GM19099 (cell line): ENCODE results near the gene SPATA31D4.
"Not testable (repeated sequence)": the region's sequence is repeated elsewhere in the genome, so short reads cannot be mapped to it uniquely, and the experiment has no call there.

Experiments used
- POLR2A ChIP-seq: IDR thresholded peaks from 3 replicates; pipeline ENCODE4 v1.6.1; 2011; ENCODE audit warnings: low read depth; ENCODE audit not compliant: insufficient read length; ENCODE audit errors: extremely low read depth

The SPATA31D4 gene

DNA sequence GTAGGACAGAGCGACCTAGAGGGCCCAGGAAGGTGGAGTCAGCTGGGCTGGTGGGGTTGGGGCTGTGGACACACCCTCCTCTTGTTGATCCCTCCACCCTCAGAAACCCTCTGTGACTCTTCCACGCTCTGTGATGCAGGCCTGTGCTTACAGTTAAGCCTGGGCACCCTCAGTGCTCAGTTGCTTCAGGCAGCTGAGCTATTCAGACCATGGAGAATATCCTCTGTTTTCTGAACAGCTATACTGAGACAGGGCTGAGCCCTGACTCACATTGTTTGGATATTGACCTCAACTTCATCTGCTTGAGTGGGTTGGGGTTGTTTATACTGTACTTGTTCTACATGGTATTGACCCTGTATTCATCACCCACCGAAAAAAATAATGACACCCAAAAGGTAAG, at the start of gene SPATA31D4:
Gene SPATA31D4 (plus strand): TSS at position 124 of the 400 bp plus-strand sequence. CDS start 86 bp downstream, at position 210.
- not testable (repeated sequence) for TF ChIP-seq POLR2A

- TF ChIP-seq POLR2A = no peak
Observed at GRCh38 chr9:81878530-81878929, 49.7 kb upstream of the SPATA31D4 start.

DNA sequence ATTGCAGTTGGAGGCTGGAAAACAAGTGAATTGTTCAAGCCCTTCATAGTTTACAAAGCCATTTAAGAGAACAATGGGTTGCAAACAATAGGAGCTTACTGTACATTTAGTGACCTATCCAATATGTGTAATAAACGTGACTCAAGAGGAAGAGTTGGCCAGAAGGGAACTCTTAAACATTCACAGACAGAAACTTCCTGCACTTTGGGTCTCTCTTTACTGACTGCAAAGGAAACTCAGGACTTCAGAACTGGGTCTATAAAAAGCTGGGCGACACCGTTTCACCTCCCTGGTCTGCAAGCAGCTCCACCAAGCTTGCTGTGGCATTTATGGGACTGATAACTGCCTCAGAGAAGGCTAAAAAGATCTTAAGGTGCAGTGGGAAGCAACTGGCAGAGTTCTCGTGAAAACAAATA, 48.7 kb upstream of the SPATA31D4 start:
- TF ChIP-seq POLR2A = no peak

GRCh38 chr9:81885602-81886001, 42.6 kb upstream of the SPATA31D4 start:
- no peak for TF ChIP-seq POLR2A

- TF ChIP-seq POLR2A = no peak
Observed at GRCh38 chr9:81886665-81887064, 41.6 kb upstream of the SPATA31D4 start.

- TF ChIP-seq POLR2A = no peak
Observed at GRCh38 chr9:81890104-81890503, 38.1 kb upstream of the SPATA31D4 start.

GRCh38 chr9:81892440-81892839, 35.8 kb upstream of the SPATA31D4 start:
- TF ChIP-seq POLR2A = no peak

GRCh38 chr9:81893929-81894328, 34.3 kb upstream of the SPATA31D4 start:
- TF ChIP-seq POLR2A = no peak

GRCh38 chr9:81894891-81895290, 33.3 kb upstream of the SPATA31D4 start:
- no peak for TF ChIP-seq POLR2A

GRCh38 chr9:81896070-81896469, 32.2 kb upstream of the SPATA31D4 start:
- TF ChIP-seq POLR2A = no peak

DNA sequence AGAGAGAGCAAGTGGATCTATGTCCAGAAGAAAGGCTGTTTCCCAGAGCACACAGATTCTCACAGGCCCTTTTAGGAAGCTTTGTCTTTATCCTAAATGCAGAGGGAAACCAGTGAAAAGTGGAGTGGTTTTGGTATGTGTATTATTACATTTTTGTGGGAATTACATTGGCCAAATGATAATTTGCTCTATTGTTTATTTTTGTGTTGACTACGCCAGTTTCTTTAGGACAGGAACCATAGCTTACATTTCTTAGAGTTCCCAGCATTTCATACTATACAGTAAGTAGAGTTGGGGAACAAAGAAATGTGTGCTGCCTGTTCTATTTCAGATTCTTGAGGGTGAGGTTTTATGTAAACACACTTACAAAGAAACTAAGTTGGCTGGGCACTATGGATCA, 29.4 kb upstream of the SPATA31D4 start:
- TF ChIP-seq POLR2A = no peak

DNA sequence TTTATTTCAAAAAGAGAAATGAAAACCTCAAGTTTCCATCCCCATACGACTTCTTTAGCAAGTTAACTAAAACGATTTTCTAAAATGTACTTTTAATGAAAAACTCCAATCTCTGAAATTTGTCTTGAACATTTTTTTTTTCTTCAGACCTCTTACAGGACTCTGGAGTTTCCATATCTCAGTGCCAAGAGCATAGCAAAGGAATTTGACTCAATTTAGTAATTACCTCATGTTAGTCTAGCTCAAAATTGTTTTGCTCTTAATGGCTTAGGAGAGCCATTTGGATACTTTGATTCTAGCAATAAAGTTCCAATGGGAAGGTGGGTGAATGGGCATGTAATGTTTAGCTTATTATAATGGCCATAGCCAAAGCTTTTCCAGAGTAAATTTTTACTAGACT, 26.0 kb upstream of the SPATA31D4 start:
- TF ChIP-seq POLR2A = no peak

- no peak for TF ChIP-seq POLR2A
Observed at GRCh38 chr9:81902626-81903025, 25.6 kb upstream of the SPATA31D4 start.

- no peak for TF ChIP-seq POLR2A
Observed at GRCh38 chr9:81906671-81907070, 21.6 kb upstream of the SPATA31D4 start.

GRCh38 chr9:81912135-81912534, 16.1 kb upstream of the SPATA31D4 start:
- no peak for TF ChIP-seq POLR2A

GRCh38 chr9:81915801-81916505, 12.3 kb upstream of the SPATA31D4 start:
- no peak for TF ChIP-seq POLR2A

- not testable (repeated sequence) for TF ChIP-seq POLR2A
Observed at GRCh38 chr9:81943393-81943792, 15.2 kb downstream of the SPATA31D4 start, which contains the start of gene SPATA31D3. Gene SPATA31D3 (plus strand): TSS chr9:81943500. CDS start chr9:81943586, 86 bp downstream.
